HT-29 (cell line): Measurements from ENCODE around the gene GORAB. TPM values are rescaled to one million over a fixed set of nuclear protein-coding genes. Genes with fewer than 3 reads are reported as not detected.

ENCODE experiments used
- DNase-seq: peaks from one replicate; pipeline ENCODE4 v3.0.0-alpha.2; 2015; ENCODE audit warnings: low spot score
- total RNA-seq: library from RNA; depleted of rRNA; stranded (reverse); fragments of >200 nt; shearing (Covaris generic); gene quantifications from 2 replicates; pipeline ENCODE4 v1.2.3, GENCODE V29; 2014; rRNA removed

Gene GORAB
- total RNA-seq, 1 experiment from 2014 or later, result 2.6 TPM

DNA sequence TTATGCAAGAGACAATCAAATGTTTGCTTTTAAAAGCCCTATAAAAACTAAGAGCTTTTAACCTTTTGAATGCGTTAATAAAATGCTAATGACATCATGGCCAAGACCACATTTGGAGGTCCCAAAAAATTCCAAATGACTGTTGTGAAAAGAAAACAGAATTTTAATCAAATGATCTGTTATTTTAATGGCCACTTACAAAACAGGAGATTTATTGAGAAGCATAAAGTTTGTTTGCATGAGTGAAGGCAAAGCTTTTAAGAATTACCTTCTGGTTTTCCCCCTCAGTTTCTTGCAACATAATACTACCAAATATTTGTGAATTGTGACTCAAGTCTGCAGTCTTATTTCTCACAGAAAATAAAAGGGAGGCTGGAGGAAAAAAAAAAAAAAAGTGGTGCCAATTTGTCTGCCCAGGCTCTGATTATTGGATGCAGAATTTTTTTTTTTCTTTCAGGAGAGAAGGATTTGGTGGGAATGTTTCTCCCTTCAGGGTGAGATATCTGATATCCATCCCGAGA is 60.7 kb downstream of the GORAB start:
- DNase-seq, result no peak

DNA sequence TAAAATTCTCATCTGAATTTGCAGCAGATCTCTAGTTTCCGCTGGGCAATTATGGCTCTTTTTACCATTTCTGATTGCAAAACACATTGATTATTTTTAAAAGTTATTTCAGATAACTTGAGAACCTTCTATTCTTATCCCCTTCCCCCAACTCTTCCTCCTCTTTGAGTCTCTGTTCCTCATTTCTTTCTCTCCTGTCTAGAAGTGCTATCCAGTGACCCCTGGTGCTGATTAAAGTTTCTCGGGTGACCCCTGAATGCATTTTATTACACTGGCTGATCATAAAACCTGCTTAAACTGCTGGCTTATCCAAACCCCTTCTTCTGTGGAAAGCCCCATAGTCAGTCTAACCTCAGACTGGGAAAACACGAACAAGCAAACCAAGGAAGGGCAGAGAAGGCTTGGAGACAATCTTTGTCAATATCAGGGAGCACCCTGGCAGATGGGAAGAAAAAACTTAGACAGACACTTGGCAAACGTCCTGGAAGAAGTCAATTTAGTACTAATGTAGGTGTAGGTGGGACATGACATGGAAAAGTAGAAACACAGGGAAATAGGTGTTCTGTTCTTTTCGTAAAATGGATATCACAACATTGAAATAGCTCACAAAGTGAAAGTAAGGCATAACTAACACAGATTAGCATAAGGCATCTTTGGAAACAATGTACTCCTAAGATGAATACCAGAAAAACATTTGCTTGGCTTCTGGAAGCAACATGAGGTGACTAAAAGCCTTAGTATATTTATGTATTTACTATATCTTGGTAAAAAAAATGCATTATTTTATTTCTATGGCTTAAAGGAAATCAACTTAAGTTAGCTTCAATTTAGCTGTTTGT is 61.4 kb downstream of the GORAB start:
- no peak for DNase-seq

DNA sequence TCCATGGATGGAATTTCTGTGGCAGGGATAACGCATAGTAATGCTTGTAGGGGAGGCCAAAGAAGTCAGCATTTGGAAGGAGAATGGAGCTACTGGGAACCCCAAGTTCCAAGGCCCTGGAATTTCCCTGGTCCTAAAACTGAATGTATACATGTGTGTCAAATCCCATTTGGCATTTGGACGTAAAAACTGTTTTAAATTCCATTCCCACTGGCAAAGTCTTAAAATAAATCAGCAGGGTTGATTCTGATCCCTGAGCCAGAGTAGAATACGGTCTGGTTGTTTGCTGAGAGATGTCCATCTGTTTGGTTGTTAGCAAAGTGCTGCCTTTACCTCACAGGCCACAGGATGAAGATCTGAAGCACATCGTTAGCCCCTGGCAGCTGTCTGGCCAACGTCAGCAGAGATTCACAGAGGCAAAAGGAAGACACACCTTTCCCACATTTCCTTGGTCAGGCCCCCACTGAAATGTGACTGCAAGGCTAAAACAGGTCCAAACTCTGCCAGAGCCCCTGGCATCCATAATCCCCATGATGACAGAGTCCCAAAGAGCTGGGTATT is 62.2 kb downstream of the GORAB start:
- no peak for DNase-seq

DNA sequence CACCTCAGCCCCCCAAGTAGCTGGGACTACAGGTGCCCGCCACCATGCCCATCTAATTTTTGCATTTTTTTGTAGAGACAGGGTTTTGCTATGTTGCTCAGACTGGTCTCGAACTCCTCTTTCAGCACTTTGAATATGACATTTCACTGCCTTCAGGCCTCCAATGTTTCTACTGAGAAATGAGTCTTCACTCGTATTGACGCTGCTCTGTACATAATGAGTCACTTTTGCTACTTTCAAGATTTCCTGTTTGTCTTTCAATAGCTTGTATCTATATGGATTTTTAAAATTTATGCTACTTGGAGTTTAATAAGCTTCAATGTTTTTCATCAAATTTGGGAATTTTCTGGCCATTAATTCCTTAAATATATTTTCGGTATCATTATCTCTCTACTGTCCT is 64.7 kb downstream of the GORAB start:
- no peak for DNase-seq

DNA sequence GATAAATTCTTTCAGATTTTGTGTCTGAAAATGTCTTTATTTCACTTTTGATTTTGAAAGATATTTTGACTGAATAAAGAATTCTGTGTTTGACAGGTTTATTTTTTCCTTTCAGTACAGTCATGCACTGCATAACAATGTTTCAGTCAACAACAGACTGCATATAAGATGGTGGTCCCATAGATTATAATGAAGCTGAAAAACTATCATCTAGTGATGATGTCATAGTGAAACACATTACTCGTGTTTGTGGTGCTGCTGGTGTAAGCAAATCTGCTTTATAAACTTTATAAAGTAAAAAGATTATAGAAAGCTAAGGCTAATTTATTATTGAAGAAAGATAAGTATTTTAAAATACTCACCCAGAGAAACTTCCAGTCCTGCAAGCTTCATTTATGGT is 66.7 kb downstream of the GORAB start:
- DNase-seq, result no peak

DNA sequence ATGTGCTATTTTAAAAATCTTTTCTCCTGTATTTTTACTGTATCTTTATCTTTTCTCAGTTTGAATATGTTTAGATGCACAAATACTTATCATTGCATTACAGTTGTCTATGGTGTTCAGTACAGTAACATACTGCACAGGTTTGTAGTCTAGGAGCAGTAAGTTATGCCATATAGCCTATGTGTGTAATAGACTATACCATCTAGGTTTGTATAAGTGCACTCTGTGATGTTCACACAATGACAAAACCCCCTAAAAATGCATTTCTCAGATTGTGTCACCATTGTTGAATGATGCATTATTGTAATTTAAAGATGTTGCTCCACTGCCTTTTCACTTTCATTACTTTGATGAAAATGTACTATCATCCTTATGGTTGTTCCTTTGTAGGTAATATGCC is 67.1 kb downstream of the GORAB start:
- no peak for DNase-seq

DNA sequence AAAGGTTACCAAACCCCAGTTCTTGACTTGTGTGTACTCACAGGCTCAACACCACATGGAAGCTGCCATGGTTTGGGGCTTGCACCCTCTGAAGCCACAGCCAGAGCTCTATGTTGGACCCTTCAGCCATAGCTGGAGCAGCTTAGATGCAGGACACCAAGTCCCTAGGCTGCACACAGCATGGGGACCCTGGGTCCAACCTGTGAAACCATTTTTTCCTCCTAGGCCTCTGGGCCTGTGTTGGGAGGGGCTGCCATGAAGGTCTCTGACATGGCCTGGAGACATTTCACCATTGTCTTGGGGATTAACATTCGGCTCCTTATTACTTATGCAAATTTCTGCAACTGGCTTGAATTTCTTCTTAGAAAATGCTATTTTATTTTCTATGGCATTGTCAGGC is 69.9 kb downstream of the GORAB start:
- no peak for DNase-seq

Other genes with a start within 250 kb of the GORAB start
- gene PRRX1, start 132.0 kb downstream of the GORAB start, total RNA-seq, result not detected in 2 replicates